Fibroblast of villous mesenchyme (primary cell): ENCODE measurements around the gene CELSR2. TPM values are rescaled to one million over a fixed set of nuclear protein-coding genes. Genes with fewer than 3 reads are reported as not detected.
"Not testable (repeated sequence)": the region's sequence is repeated elsewhere in the genome, so short reads cannot be mapped to it uniquely, and the experiment has no call there.

Source experiments
- DNase-seq: peaks from one replicate; pipeline ENCODE4 v3.0.0-alpha.2; 2010; ENCODE audit warnings: low read depth
- H3K4me3 ChIP-seq: 2 replicates; pipeline ENCODE4 v1.5.1; 2011; ENCODE audit warnings: low read depth, mild to moderate bottlenecking, low read length
- CTCF ChIP-seq: IDR thresholded peaks from 2 replicates; pipeline ENCODE4 v1.5.1; 2012; ENCODE audit warnings: low read depth, mild to moderate bottlenecking, low read length; ENCODE audit not compliant: insufficient read depth
- total RNA-seq: library from RNA; depleted of rRNA; stranded (reverse); fragments of >200 nt; gene quantifications from 2 replicates; pipeline ENCODE4 v1.2.3, GENCODE V29; 2012

The CELSR2 gene
- total RNA-seq, 1 donor = 1.3 TPM

- TF ChIP-seq CTCF = no peak
- no peak for DNase-seq
- no peak overlapping the region for H3K4me3 ChIP-seq
Observed at GRCh38 chr1:109280862-109281261, 31.5 kb downstream of the CELSR2 start.

GRCh38 chr1:109281680-109282496, 32.5 kb downstream of the CELSR2 start:
- DNase-seq = peak; percentile 45
- TF ChIP-seq CTCF = no peak

GRCh38 chr1:109282497-109282951, 33.2 kb downstream of the CELSR2 start:
- TF ChIP-seq CTCF = peak; percentile 4
- DNase-seq = no peak
- H3K4me3 ChIP-seq = peak overlapping the region; percentile 81

More at GRCh38 chr1:109281680-109282496, 32.5 kb downstream of the CELSR2 start:
- H3K4me3 ChIP-seq = peak overlapping the region; percentile 81

GRCh38 chr1:109282952-109283747, 33.8 kb downstream of the CELSR2 start, which contains the start of gene PSRC1:
Gene PSRC1 (minus strand): TSS chr1:109283145.
- H3K4me3 ChIP-seq = peak within 1 kb of the TSS; percentile 81
- peak; percentile 48 for TF ChIP-seq CTCF
- peak; percentile 98 for DNase-seq

- H3K4me3 ChIP-seq = peak overlapping the region; percentile 81
- TF ChIP-seq CTCF = no peak
- DNase-seq = no peak
Observed at GRCh38 chr1:109283748-109284600, 34.6 kb downstream of the CELSR2 start.

GRCh38 chr1:109286762-109287161, 37.4 kb downstream of the CELSR2 start:
- H3K4me3 ChIP-seq, DNase-seq: not testable (repeated sequence)
